ENCODE results near the gene USP22.

- TF ChIP-seq CTCF (IDR thresholded peaks at IDR 0.05 in 2 of 3, conservative IDR thresholded peaks at IDR 0.05 in 1 of 3; ENCODE audit: control insufficient read depth in 2 of 3, extremely low read depth in 1 of 3, insufficient read depth in 1 of 3, low read depth in 3 of 3, low read length in 3 of 3) (no peak), SP1 (IDR thresholded peaks at IDR 0.05; ENCODE audit: low read depth, low read length) (no peak), ELK1 (IDR thresholded peaks at IDR 0.05; ENCODE audit: low read depth, low read length) (no peak), KDM1A (IDR thresholded peaks at IDR 0.05; ENCODE audit: borderline replicate concordance) (no peak), ZNF24 (IDR thresholded peaks at IDR 0.05) (no peak), SIN3A (IDR thresholded peaks at IDR 0.05; ENCODE audit: low read depth, low read length) (no peak)
- TF ChIP-seq, protein P1, sequence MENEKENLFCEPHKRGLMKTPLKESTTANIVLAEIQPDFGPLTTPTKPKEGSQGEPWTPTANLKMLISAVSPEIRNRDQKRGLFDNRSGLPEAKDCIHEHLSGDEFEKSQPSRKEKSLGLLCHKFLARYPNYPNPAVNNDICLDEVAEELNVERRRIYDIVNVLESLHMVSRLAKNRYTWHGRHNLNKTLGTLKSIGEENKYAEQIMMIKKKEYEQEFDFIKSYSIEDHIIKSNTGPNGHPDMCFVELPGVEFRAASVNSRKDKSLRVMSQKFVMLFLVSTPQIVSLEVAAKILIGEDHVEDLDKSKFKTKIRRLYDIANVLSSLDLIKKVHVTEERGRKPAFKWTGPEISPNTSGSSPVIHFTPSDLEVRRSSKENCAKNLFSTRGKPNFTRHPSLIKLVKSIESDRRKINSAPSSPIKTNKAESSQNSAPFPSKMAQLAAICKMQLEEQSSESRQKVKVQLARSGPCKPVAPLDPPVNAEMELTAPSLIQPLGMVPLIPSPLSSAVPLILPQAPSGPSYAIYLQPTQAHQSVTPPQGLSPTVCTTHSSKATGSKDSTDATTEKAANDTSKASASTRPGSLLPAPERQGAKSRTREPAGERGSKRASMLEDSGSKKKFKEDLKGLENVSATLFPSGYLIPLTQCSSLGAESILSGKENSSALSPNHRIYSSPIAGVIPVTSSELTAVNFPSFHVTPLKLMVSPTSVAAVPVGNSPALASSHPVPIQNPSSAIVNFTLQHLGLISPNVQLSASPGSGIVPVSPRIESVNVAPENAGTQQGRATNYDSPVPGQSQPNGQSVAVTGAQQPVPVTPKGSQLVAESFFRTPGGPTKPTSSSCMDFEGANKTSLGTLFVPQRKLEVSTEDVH (IDR thresholded peaks at IDR 0.05; ENCODE audit: low read depth, partially characterized antibody) = no peak
- TF ChIP-seq, protein P2, sequence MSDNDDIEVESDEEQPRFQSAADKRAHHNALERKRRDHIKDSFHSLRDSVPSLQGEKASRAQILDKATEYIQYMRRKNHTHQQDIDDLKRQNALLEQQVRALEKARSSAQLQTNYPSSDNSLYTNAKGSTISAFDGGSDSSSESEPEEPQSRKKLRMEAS (IDR thresholded peaks at IDR 0.05; ENCODE audit: low read depth, low read length) = no peak
Observed at GRCh38 chr17:20988896-20989295, 53.9 kb downstream of the USP22 start.
